ENCODE data around the gene CNPPD1. TPM values are rescaled to one million over a fixed set of nuclear protein-coding genes. Genes with fewer than 3 reads are reported as not detected.

The CNPPD1 gene
- total RNA-seq, 1 donor from 2014 or later = 37.8 TPM

DNA sequence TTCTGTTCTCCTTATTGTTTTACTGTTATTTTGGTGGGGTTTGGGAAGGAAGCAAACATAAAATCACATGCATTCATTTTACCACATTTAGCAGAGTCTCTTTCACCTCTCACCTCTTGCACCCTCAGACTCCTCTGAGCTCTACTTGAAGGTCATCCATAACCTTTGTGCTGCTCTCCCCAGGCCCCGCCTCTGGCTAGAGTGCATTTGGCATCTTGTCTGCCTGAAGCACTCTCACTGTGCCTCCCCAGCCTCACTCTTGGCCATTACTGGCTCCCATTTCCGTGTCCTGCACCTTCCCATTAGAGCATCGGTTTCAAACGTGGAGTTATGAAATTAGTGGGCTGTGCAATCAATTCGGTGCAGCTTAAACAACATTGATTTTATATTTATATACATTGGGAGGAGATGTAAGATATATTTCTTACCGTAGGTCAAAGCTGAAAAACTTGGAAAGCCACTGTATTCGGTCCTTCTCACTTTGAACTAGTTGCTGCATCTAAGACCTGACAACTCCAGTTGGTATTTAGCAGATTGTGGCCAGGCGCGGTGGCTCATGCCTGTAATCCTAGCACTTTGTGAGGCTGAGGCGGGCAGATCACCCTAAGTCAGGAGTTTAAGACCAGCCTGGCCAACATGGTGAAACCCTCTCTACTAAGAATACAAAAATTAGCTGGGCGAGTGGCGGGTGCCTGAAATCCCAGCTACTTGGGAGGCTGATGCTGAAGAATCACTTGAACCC, 22.9 kb upstream of the CNPPD1 start:
- no peaks in the 10 kb centered on the region for H3K36me3 Mint-ChIP-seq
- TF ChIP-seq, protein P1, sequence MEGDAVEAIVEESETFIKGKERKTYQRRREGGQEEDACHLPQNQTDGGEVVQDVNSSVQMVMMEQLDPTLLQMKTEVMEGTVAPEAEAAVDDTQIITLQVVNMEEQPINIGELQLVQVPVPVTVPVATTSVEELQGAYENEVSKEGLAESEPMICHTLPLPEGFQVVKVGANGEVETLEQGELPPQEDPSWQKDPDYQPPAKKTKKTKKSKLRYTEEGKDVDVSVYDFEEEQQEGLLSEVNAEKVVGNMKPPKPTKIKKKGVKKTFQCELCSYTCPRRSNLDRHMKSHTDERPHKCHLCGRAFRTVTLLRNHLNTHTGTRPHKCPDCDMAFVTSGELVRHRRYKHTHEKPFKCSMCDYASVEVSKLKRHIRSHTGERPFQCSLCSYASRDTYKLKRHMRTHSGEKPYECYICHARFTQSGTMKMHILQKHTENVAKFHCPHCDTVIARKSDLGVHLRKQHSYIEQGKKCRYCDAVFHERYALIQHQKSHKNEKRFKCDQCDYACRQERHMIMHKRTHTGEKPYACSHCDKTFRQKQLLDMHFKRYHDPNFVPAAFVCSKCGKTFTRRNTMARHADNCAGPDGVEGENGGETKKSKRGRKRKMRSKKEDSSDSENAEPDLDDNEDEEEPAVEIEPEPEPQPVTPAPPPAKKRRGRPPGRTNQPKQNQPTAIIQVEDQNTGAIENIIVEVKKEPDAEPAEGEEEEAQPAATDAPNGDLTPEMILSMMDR (conservative IDR thresholded peaks at IDR 0.05) = no peak
- no peak overlapping the region for H3K4me3 Mint-ChIP-seq
- DNase-seq (ENCODE audit: extremely low spot score, unreplicated experiment) = no peak
- peaks cover 18% of the 10 kb centered on the region for H3K27me3 Mint-ChIP-seq
- no peaks in the 10 kb centered on the region for H3K4me1 Mint-ChIP-seq (ENCODE audit: unreplicated experiment)
- H3K27ac Mint-ChIP-seq = no peak overlapping the region
- H3K9me3 Mint-ChIP-seq = no peaks in the 10 kb centered on the region

DNA sequence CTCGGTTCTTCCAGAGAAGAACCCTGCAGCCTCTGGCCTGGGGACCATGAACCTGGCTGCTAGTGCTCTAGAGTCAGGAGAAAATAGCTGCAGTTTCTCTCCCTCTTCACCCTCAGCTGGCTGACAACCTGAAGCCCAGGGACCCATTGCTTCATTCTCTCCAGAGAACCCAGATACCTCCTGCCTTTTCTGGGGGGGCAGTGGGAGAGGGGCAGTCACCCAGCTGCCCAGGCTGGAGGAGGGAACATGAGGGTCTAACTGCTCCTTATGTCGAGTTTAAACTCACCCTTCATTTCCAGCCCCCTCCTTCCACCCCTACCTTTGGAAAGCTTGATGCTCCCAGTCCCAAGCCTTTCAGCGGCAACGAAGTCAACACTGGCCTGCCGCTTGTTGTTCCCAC, 22.2 kb upstream of the CNPPD1 start:
- TF ChIP-seq, protein P1 (conservative IDR thresholded peaks at IDR 0.05) = no peak
- Mint-ChIP-seq H3K4me3 (no peak overlapping the region), H3K27me3 (peaks cover 18% of the 10 kb centered on the region), H3K36me3 (no peaks in the 10 kb centered on the region), H3K9me3 (no peaks in the 10 kb centered on the region), H3K4me1 (ENCODE audit: unreplicated experiment) (no peaks in the 10 kb centered on the region), H3K27ac (no peak overlapping the region)
- no peak for DNase-seq (ENCODE audit: extremely low spot score, unreplicated experiment)

DNA sequence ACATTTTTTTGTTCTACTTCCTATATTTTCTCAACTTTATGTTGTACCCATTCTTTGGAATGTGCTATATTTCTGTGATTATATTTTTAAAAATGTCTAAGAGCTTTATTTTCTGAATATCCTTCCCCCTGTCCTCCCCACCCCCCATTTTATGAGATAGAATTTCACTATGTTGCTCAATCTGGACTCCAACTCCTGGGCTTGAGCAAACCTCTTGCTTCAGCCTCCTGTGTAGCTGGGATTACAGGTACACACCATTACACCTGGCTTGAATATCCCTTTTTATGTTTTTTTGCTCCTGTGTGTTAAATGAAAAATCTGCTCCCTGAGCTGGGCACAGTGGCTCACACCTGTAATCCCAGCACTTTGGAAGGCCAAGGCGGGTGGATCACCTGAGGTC, 20.7 kb upstream of the CNPPD1 start:
- H3K9me3 Mint-ChIP-seq = no peaks in the 10 kb centered on the region
- no peak overlapping the region for H3K4me3 Mint-ChIP-seq
- no peak for DNase-seq (ENCODE audit: extremely low spot score, unreplicated experiment)
- no peak overlapping the region for H3K27ac Mint-ChIP-seq
- TF ChIP-seq, protein P1 (conservative IDR thresholded peaks at IDR 0.05) = no peak
- peaks cover 14% of the 10 kb centered on the region for H3K27me3 Mint-ChIP-seq
- H3K36me3 Mint-ChIP-seq = no peaks in the 10 kb centered on the region
- H3K4me1 Mint-ChIP-seq (ENCODE audit: unreplicated experiment) = no peaks in the 10 kb centered on the region

DNA sequence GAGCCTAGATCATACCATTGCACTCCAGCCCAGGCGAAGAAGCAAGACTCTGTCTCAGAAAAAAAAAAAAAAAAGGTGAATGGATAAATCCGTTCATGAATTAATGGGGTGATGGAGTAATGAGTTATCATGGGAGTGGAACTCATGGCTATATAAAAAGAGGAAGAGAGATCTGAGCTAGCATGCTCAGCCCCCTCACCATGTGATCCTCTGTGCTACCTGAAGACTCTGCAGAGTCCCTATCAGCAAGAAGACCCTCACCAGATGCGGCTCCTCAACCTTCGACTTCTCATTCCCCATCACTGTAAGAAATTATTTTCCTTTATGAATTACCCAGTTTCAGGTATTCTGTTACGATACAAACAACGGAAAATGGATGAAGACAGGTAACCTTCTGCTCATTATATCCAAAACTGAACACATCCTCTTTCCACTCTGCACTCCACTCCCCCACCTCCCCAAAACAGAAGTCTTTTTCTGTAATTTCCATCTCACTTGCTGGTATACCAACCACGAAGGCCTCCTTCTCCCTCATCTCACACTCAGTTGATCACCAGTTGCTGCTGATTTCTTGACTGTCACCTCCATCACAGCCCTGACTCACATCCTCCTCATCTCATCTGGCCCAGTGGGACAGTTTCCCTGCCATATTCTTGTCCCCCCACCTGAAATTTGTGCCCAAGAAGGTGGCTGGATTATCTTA, 10.2 kb upstream of the CNPPD1 start:
- TF ChIP-seq, protein P1 (conservative IDR thresholded peaks at IDR 0.05) = no peak
- Mint-ChIP-seq H3K27ac (no peak overlapping the region), H3K36me3 (peaks cover 11% of the 10 kb centered on the region), H3K4me3 (no peak overlapping the region), H3K27me3 (no peaks in the 10 kb centered on the region), H3K4me1 (ENCODE audit: unreplicated experiment) (no peaks in the 10 kb centered on the region), H3K9me3 (no peaks in the 10 kb centered on the region)
- DNase-seq (ENCODE audit: extremely low spot score, unreplicated experiment) = no peak

DNA sequence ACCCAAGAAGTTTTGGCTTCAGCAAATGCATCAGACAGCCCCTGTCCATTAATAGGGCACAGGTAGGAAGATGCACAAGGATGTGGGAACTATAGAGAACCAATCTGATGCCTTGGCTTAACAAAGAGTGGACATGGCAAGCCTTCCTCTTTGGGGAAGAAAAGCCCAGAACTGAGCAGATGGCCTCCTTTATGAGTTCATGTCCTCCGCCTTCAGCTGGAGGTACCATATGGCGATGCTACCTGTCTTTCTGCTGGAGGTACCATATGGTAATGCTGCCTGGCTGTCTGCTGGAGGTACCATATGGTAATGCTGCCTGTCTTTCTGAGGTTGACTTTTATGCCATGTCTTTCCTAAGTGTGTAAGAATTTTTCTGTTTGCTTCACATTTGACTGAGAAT, 7.4 kb upstream of the CNPPD1 start:
- no peaks in the 10 kb centered on the region for H3K9me3 Mint-ChIP-seq
- H3K36me3 Mint-ChIP-seq = peaks cover 18% of the 10 kb centered on the region
- H3K27me3 Mint-ChIP-seq = no peaks in the 10 kb centered on the region
- H3K27ac Mint-ChIP-seq = no peak overlapping the region
- H3K4me3 Mint-ChIP-seq = no peak overlapping the region
- DNase-seq (ENCODE audit: extremely low spot score, unreplicated experiment) = no peak
- TF ChIP-seq, protein P1 (conservative IDR thresholded peaks at IDR 0.05) = no peak
- H3K4me1 Mint-ChIP-seq (ENCODE audit: unreplicated experiment) = peaks cover 3% of the 10 kb centered on the region
